HepG2 (cell line): ENCODE measurements around the gene BAIAP2L2. TPM values are rescaled to one million over a fixed set of nuclear protein-coding genes. Genes with fewer than 3 reads are reported as not detected.

Experiments used
- ARHGAP35 ChIP-seq: sonication (generic); formaldehyde crosslinking; IDR thresholded peaks from 2 replicates; pipeline ENCODE4 v1.9.0; 2022; ENCODE audit warnings: mild to moderate bottlenecking, inconsistent platforms, moderate library complexity, missing genetic modification reagents, borderline replicate concordance
- ASH2L ChIP-seq: fragments of 300-600, 200-600 bp; sonication (generic); IDR thresholded peaks from 2 replicates; pipeline ENCODE4 v1.7.0; 2017; ENCODE audit warnings: low read depth, mild to moderate bottlenecking, moderate library complexity, mixed read lengths, low read length; ENCODE audit not compliant: insufficient read length
- KAT8 ChIP-seq: IDR thresholded peaks from 2 replicates; pipeline ENCODE4 v1.6.1; 2016; ENCODE audit warnings: missing genetic modification reagents, missing compliant biosample characterization
- KLF15 ChIP-seq: sonication (generic); formaldehyde crosslinking; IDR thresholded peaks from 2 replicates; pipeline ENCODE4 v1.8.1; 2023; ENCODE audit warnings: borderline replicate concordance, mild to moderate bottlenecking, inconsistent platforms, missing genetic modification reagents, mixed read lengths
- KMT2B ChIP-seq: IDR thresholded peaks from 2 replicates; pipeline ENCODE4 v1.6.1; 2016; ENCODE audit warnings: missing genetic modification reagents, missing compliant biosample characterization
- LRRFIP1 ChIP-seq: sonication (generic); formaldehyde crosslinking; conservative IDR thresholded peaks from 2 replicates; pipeline ENCODE4 v1.4.0; 2020; ENCODE audit warnings: missing genetic modification reagents
- MEIS2 ChIP-seq: sonication (generic); formaldehyde crosslinking; IDR thresholded peaks from 2 replicates; pipeline ENCODE4 v1.9.0; 2021; ENCODE audit warnings: mild to moderate bottlenecking, missing genetic modification reagents
- NR1H2 ChIP-seq: sonication (generic); formaldehyde crosslinking; IDR thresholded peaks from 2 replicates; pipeline ENCODE4 v1.8.1; 2022; ENCODE audit warnings: low read depth, missing genetic modification reagents, borderline replicate concordance
- RXRB ChIP-seq: IDR thresholded peaks from 2 replicates; pipeline ENCODE4 v1.6.1; 2016; ENCODE audit warnings: borderline replicate concordance, missing genetic modification reagents, missing compliant biosample characterization
- SMARCE1 ChIP-seq: fragments of 450-650 bp; IDR thresholded peaks from 2 replicates; pipeline ENCODE4 v1.6.1; 2017; ENCODE audit warnings: borderline replicate concordance
- ZBTB40 ChIP-seq, 2 experiments: fragments of 450-650 bp in 1 of 2; sonication (generic) in 1 of 2; formaldehyde crosslinking in 1 of 2; IDR thresholded peaks; 2 replicates each; pipeline versions ENCODE4 v1.6.1 to v1.8.0; 2016 to 2022; ENCODE audit warnings: antibody characterized with exemption in 1 of 2, mild to moderate bottlenecking in 1 of 2, missing genetic modification reagents in 1 of 2
- ZNF414 ChIP-seq: sonication (generic); formaldehyde crosslinking; IDR thresholded peaks from 2 replicates; pipeline ENCODE4 v1.5.0; 2020; ENCODE audit warnings: missing genetic modification reagents
- ZNF746 ChIP-seq: sonication (generic); formaldehyde crosslinking; IDR thresholded peaks from 2 replicates; pipeline ENCODE4 v1.8.0; 2022; ENCODE audit warnings: mild to moderate bottlenecking, missing genetic modification reagents
- ZNF790 ChIP-seq: sonication (generic); formaldehyde crosslinking; IDR thresholded peaks from 2 replicates; pipeline ENCODE4 v1.8.0; 2022; ENCODE audit warnings: missing genetic modification reagents, mild to moderate bottlenecking, borderline replicate concordance
- polyA plus RNA-seq, 8 experiments: library from polyadenylated mRNA; depleted of rRNA in 3 of 8; stranded (reverse) in 7 of 8; unstranded in 1 of 8; fragments of >200 nt; fragmentation: Illumina TruSeq in 4 of 8; extraction: Trizol in 4 of 8; gene quantifications; 2 replicates each; pipeline versions ENCODE4 v1.2.1 to v1.2.3, GENCODE V29; 2011 to 2016; ENCODE audit warnings: low read depth in 4 of 8, missing spikeins in 1 of 8, mixed read lengths in 1 of 8; ENCODE audit not compliant: insufficient read depth in 1 of 8
- total RNA-seq, 5 experiments: library from RNA; depleted of rRNA; stranded (reverse); fragments of >200 nt; fragmentation: Illumina TruSeq; extraction: Trizol; gene quantifications; 2 replicates each; pipeline ENCODE4 v1.2.3, GENCODE V29; 2016; ENCODE audit warnings: low read depth in 1 of 5

Gene BAIAP2L2
- total and polyA plus RNA-seq, 2 of the 13 experiments (the other 11 are each of a cell fraction or from before 2014, with no cell fraction given): 4.4 to 7.5 TPM

GRCh38 chr22:38056969-38057891 lies 53.3 kb downstream of the BAIAP2L2 start, which contains the start of gene PICK1 (continued):
- peak; percentile 63; the same call in 1 of the 2 replicates for TF ChIP-seq ZBTB40 (IDR thresholded peaks at IDR 0.05)
- TF ChIP-seq ZBTB40 (CRISPR knock-in tag; IDR thresholded peaks at IDR 0.05): peak; percentile 40; the same call in 1 of the 2 replicates
- no peak for TF ChIP-seq NR1H2 (CRISPR knock-in tag)
- TF ChIP-seq RXRB (CRISPR knock-in tag): peak; percentile 48
- peak; percentile 94 for TF ChIP-seq KAT8 (CRISPR knock-in tag)
- 0 out of 2 replicates have a peak, but pooled peaks have one; percentile 46 for TF ChIP-seq ARHGAP35
- no peak for TF ChIP-seq ZNF746 (CRISPR knock-in tag)
- peak; percentile 69 for TF ChIP-seq KMT2B
- no peak; the same call in 1 of the 2 replicates for TF ChIP-seq ZNF414
- no peak for TF ChIP-seq LRRFIP1 (CRISPR knock-in tag)
- peak; percentile 75 for TF ChIP-seq ASH2L
- TF ChIP-seq SMARCE1: no peak
- TF ChIP-seq ZNF790: no peak
- peak; percentile 74; the same call in 1 of the 2 replicates for TF ChIP-seq MEIS2 (CRISPR knock-in tag)
- no peak for TF ChIP-seq KLF15 (CRISPR knock-in tag)
